Stimulated activated CD8-positive, alpha-beta memory T cell treated with anti-CD3 and anti-CD28 coated beads, Interleukin-2, amount 100 ng/mL, for 48 hours (primary cell): ENCODE results near the gene SEL1L.
"Not testable (repeated sequence)": the region's sequence is repeated elsewhere in the genome, so short reads cannot be mapped to it uniquely, and the experiment has no call there.

Experiments used
- DNase-seq, 2 donors: peaks; one replicate each; pipeline ENCODE4 v3.0.0-alpha.2; 2020; ENCODE audit warnings: low read depth in 2 of 2

Gene SEL1L

GRCh38 chr14:81533536-81534343, at the start of gene SEL1L:
Gene SEL1L, minus strand, starts transcription at chr14:81533853. Its CDS starts 109 bp downstream, at chr14:81533744.
- DNase-seq = peak; percentile 98

GRCh38 chr14:81582420-81582819, 48.8 kb upstream of the SEL1L start:
- no peak for DNase-seq

- no peak for DNase-seq
Measured at GRCh38 chr14:81579115-81579514, 45.5 kb upstream of the SEL1L start.

- DNase-seq = no peak
Measured at GRCh38 chr14:81571437-81571836, 37.8 kb upstream of the SEL1L start.

GRCh38 chr14:81567302-81567701, 33.6 kb upstream of the SEL1L start:
- DNase-seq = no peak

GRCh38 chr14:81565441-81566290, 32.0 kb upstream of the SEL1L start:
- DNase-seq = no peak

GRCh38 chr14:81562818-81563217, 29.2 kb upstream of the SEL1L start:
- DNase-seq = no peak

- DNase-seq = no peak
Measured at GRCh38 chr14:81561084-81561775, 27.6 kb upstream of the SEL1L start.

- no peak for DNase-seq
Measured at GRCh38 chr14:81559385-81559784, 25.7 kb upstream of the SEL1L start.

GRCh38 chr14:81557146-81557545, 23.5 kb upstream of the SEL1L start:
- DNase-seq = no peak

GRCh38 chr14:81555684-81556083, 22.0 kb upstream of the SEL1L start:
- no peak for DNase-seq

GRCh38 chr14:81555051-81555450, 21.4 kb upstream of the SEL1L start:
- DNase-seq = no peak

- no peak for DNase-seq
Measured at GRCh38 chr14:81551471-81551870, 17.8 kb upstream of the SEL1L start.

- DNase-seq = no peak
Measured at GRCh38 chr14:81550001-81550637, 16.5 kb upstream of the SEL1L start.

GRCh38 chr14:81541206-81541605, 7.6 kb upstream of the SEL1L start:
- DNase-seq = not testable (repeated sequence)

GRCh38 chr14:81537193-81537592, 3.5 kb upstream of the SEL1L start:
- no peak for DNase-seq

GRCh38 chr14:81536241-81536771, 2.7 kb upstream of the SEL1L start:
- no peak for DNase-seq

GRCh38 chr14:81535396-81536164, 1.9 kb upstream of the SEL1L start:
- DNase-seq = no peak

GRCh38 chr14:81534510-81535074, 939 bp upstream of the SEL1L start:
- no peak for DNase-seq

- no peak for DNase-seq
Measured at GRCh38 chr14:81533212-81533535, 479 bp downstream of the SEL1L start.

GRCh38 chr14:81529391-81529790, 4.3 kb downstream of the SEL1L start:
- no peak for DNase-seq
